Endometrium (tissue), 2 donors: ENCODE measurements around the gene MSMP.

ENCODE experiments used
- FAIRE-seq: peaks from 2 replicates; lab custom pipeline; 2012; peaks lifted over from hg19 to GRCh38; lab: Jason Lieb, UNC
- donor health status: control.
- donor health status: control.

The MSMP gene

GRCh38 chr9:35718721-35719511, 35.2 kb downstream of the MSMP start:
- no peak for FAIRE-seq

DNA sequence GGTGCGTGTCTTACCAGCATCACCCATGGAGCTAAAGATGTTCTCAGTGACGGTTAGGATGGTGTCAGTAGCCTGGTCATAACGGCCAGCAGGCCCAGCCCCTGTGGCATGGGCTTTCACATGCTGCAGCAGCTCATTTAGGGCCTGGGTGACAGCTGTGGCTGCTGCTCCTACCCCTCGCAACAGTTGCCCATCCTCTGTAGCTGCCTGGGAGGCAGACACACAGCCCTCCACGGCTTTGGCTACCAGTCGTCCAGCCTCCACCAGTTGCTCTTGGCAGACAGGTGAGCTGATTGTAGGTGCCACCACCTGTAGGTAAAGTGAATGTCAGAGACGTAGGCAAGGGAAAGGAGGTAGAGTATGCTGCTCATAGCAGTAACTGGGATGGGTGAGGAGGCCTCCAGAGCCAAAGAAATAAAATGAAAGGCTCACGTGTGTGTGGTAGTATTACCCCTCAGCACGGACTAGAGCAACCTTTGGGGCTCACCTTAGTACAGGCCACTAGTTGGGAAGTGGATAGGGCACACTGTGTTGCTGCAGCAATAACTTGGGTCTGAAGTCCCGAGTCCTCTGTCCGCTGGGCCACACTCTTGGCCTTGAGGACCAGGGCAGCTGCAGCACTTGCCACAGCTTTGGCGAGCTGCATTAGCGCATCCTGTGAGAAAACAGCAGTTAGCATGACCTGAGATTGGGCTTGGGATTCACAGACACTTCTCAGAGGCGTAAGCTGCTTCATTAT, 36.8 kb downstream of the MSMP start:
- FAIRE-seq, result no peak

DNA sequence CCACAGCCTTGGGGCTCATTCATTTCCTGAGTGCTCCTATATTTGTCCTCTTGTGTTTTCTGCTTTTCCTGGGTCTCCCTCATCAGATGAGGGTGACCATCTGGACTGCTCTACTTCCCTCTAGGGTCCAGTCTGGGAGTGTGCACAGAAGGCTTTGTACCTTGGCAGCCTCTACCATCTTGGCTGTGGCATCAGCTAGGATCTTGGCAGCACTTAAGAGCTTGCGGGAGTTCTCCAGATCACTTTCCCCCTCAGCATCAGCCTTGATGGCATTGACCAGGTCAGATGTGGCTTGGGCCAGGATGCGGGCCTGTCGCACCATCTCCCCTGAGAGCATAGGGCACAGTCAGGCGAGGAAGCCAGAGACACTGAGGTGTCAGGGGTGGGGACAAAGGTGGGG, 37.8 kb downstream of the MSMP start:
- FAIRE-seq, result no peak

DNA sequence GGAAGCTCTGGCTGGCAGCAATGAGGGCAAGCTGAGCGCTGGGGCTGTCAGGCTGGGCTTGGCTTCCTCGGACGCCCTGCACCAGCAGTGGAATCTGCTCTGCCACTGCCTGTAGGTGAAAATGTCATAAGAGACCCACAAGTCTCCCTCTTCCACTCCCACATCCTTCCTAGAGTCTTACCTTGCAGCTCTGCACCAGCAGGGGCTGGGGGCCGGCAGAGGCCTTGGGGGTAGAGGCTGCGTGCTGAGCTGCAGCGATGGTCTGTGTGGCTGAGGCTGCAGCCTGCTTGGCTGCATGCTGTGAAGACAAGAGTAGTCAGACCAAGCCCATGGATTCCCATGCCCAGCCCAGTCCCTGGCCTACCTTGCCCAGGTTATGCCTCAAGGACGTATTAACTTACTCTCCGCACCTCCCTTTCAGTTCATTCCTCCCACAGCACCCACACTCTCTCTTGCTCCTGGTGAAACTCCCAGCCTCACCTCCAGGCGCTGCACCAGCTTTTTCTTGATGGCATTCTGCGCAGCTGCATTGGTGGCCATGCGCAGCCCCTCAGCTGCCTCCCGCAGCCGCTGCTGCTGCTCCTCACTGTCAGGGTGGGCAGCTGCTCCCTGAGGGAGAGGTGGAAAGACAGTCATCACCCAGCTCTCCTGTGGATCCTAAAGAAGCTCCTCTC, 39.4 kb downstream of the MSMP start:
- no peak for FAIRE-seq

DNA sequence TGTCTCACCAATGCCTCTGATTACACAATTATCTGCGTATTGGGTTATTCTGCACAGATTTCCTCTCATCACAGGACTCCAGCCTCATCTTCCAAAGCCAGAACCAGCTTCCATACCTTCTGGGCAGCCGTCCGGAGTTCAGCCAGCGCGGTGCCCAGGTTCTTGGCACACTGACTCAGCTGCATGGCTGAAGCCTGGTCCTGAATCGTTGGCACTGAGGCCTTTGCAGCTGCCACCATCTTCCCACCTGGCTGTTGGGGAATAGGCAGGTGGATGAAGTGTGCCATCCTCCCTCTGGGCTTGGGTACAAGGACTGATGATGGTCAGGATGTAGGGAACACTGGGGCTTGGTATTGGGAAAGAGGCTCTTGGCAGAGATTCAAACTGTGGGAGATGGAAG, 40.0 kb downstream of the MSMP start:
- no peak for FAIRE-seq

DNA sequence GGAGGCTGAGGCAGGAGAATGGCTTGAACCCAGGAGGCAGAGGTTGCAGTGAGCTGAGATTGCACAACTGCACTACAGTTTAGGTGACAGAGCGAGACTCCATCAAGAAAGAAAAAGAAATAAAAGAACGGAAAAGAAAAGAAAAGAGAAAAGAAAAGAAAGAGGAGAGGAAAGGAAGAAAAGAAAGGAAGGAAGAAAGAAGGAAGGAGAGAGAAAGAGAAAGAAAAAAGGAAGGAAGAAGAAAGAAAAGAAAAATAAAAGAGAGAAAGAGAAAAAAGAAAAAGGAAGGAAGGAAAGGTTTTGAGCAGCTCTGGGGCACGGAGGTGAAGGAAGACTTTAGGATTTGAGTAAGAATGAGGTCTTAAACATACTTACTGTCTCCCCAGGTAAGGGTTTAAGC, 40.5 kb downstream of the MSMP start:
- FAIRE-seq, result no peak

- FAIRE-seq, result no peak
These were observed 41.2 kb downstream of the MSMP start for GRCh38 chr9:35712762-35713400.

GRCh38 chr9:35711501-35712428, 42.3 kb downstream of the MSMP start:
- FAIRE-seq, result no peak

DNA sequence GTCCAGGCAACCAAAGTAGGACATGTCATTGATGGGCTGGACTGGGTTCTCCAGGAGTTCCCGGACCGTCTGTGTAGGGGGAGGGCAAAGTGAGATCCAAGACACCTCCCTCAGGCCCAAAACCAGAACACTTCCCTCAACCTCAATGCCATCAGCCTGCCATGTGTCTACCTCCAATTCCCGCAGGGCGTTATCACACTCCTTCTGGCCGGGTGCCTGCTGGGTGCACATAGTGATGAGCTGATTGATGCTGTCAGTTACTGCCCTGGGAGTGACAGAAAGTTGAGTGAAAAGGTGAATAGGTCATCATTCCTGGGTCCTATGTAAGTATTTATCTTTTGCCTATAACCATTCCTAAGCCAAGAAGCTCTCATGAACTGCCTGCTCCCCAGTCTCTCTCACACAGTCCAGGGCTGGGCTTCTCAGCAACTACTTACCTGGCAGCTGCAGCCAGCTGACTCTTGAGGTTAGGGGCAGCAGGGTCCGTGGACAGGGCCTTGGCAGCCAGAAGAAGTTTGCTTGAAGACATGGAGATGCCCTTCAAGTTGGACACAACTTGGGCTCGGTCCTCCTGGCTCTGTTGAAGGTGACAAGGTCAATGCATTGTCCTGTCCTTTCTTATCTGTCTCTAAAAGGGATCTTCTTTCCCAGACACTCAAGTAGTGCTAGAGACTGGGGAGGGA, 43.1 kb downstream of the MSMP start:
- FAIRE-seq, result no peak

GRCh38 chr9:35708146-35708545, 45.9 kb downstream of the MSMP start:
- no peak for FAIRE-seq

- FAIRE-seq, result no peak
These were observed 47.1 kb downstream of the MSMP start for GRCh38 chr9:35706951-35707350.

DNA sequence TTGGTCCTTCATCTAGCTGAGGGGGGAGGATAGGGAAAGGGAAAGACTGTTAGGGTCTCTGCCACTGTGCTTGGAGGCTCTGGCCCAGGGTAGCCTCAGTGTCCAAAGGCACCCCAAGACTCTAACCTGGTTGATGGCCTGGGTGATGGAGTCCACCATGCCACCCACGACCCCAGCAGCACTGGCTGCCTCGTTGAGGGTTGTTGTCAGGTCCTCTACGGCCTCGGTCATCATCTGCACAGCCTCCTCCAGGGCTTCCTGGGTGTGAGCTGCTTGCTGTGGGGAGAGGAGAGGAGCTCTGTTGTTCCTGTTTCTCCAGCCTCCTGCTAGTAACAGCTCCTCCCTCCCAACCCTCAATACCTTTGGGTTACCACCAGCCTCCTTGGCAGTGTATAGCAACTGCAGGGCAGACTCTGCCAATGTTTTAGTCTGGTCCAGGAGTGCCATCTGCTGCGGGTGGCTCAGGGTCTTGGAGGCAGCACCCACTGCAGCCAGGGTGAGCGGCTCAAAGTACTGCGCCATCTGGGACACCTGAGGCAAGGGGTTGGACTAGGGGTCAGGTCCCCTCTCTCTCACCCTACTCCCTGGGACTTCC, 48.1 kb downstream of the MSMP start:
- no peak for FAIRE-seq

DNA sequence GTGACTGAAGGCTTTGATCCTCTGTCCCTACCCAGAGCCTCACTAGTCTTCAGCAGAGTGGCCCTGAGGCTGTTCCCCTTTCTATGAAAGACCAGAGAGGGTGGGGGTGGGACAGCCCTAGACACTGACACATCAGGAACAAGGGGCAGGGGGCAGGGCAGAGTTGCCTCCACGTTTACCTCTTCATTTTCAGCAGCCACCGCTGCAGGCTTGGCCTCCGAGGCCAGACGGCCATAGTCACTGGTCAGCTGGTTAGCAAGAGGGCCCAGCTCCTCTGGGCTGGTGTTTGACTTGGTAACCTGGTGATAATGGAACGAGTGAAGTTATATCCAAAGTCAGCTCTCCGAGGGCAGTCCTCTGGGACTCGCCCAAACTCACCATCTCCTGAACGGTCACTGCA, 48.7 kb downstream of the MSMP start:
- FAIRE-seq, result no peak

DNA sequence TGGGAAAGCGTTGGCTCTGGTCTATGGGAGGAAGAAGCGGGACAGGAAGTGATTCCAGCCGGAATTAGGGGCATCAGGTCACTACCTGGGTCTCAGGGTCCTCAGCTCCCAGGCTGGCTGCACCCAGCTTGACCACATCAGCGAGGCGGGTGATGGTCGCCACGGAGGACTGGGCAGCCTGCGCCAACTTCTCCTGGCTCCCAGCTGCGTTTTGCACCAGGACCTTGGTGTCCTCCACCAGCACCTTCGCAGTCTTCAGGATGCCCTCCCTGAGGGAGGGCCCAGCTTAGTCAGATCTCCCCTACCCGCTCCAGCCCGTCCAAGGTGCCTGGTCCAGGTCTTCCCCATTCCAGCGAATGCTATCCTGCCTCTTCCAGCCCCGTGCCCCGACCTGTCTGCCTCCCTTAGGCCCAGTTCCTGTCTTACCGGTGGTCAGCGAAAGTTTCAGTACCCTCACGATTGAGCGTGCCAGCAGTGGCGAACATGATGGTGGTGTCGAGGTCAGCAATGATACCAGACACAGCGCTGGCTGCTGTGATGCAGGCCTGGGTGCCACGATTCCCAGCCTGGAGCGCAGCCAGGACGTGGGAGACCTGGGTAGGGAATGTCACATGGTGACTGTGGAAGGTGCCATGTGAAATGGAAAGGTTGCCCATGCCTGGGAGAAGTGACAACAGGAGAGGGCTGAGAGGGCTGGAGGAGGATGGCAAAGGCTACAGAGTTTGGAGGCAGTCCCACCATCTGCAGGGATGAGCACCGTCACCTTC, 50.0 kb downstream of the MSMP start:
- FAIRE-seq, result no peak
